ENCODE data around the gene CTIF.

DNA sequence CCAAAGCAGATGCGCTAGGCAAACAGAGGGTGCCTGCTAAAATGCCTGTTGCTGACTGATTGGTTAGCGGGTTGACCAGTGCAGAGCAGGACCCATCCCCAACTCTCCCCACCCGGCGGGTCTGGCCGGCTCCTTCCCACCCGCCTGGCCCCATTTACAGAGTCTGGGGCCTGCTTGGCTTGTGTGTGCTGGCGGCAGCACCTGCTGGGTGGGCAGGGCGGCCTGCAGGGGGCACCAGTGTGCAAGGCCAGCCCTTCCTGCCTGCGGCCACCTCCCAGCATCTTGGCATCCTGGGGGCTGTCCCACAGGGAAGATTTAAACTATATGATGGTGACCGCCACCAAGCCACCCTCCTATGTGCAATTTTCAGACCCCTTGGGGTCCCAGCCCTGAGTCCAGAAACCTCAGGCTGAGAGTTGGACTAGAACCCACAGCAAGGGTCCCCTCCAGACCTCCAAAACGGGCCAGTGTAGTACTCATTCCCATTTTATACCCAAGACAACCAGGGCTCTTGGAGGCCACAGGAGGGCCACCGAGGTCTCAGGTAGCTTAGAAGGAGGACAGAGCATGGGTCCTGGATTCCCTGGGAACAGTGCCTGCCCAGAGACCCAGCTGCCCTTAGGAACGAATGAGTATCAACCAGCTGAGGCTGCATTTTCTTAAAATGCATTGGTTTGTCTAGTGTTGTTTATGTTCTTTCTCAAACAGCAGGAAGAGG is 238.4 kb downstream of the CTIF start:
- peak; percentile 85 to 94 (median 91) for TF ChIP-seq CTCF (IDR thresholded peaks at IDR 0.05)
- TF ChIP-seq POLR2AphosphoS5 (IDR thresholded peaks at IDR 0.05): no peak

Data from transverse colon (tissue), 4 donors.